Measurements from ENCODE around the gene RASL12. TPM values are rescaled to one million over a fixed set of nuclear protein-coding genes. Genes with fewer than 3 reads are reported as not detected.

RASL12 gene
- polyA plus RNA-seq, 1 experiment, result 11.4 TPM

GRCh38 chr15:65081758-65082157, 14.0 kb upstream of the RASL12 start:
- ChIA-PET POLR2A (interaction anchor here (2.1 kb wide), 1 partner anchor 27 kb away, joined by 6 read pairs; no protein-coding TSS in a partner anchor), CTCF (interaction anchor here (0.6 to 6.6 kb wide), 4 partner anchors 15 to 47 kb away, joined by 3 to 83 read pairs (median 22); no protein-coding TSS in a partner anchor)

GRCh38 chr15:65081270-65081669, 13.5 kb upstream of the RASL12 start:
- TF ChIP-seq CTCF (IDR thresholded peaks at IDR 0.05; ENCODE audit: low read depth, low read length), result no peak
- Histone ChIP-seq H3K4me3 (ENCODE audit: low read depth, low read length) (no peak overlapping the region), H3K27ac (ENCODE audit: low read depth, low read length) (no peak overlapping the region), H3K27me3 (ENCODE audit: control insufficient read depth, insufficient read depth, low read length) (peaks cover 31% of the 10 kb centered on the region), H3K9me3 (ENCODE audit: control insufficient read depth, insufficient read depth, low read length) (peaks cover 12% of the 10 kb centered on the region; the same call in 1 of the 2 replicates)
- ChIA-PET CTCF (interaction anchor here (0.6 to 4.5 kb wide), 4 partner anchors 15 to 86 kb away, joined by 3 to 83 read pairs (median 4); no protein-coding TSS in a partner anchor), POLR2A (no interaction called here)
- no peak for DNase-seq (ENCODE audit: low read depth, low spot score)

More at GRCh38 chr15:65081758-65082157, 14.0 kb upstream of the RASL12 start:
- TF ChIP-seq CTCF (IDR thresholded peaks at IDR 0.05; ENCODE audit: low read depth, low read length), result no peak
- H3K4me3 ChIP-seq (ENCODE audit: low read depth, low read length), result no peak overlapping the region
- H3K27ac ChIP-seq (ENCODE audit: low read depth, low read length), result no peak overlapping the region
- H3K9me3 ChIP-seq (ENCODE audit: control insufficient read depth, insufficient read depth, low read length), result peaks cover 9% of the 10 kb centered on the region; the same call in 1 of the 2 replicates
- H3K27me3 ChIP-seq (ENCODE audit: control insufficient read depth, insufficient read depth, low read length), result peaks cover 31% of the 10 kb centered on the region
- no peak for DNase-seq (ENCODE audit: low read depth, low spot score)

GRCh38 chr15:65079580-65079979, 11.8 kb upstream of the RASL12 start:
- peaks cover 12% of the 10 kb centered on the region; the same call in 1 of the 2 replicates for H3K9me3 ChIP-seq (ENCODE audit: control insufficient read depth, insufficient read depth, low read length)
- peaks cover 24% of the 10 kb centered on the region for H3K27me3 ChIP-seq (ENCODE audit: control insufficient read depth, insufficient read depth, low read length)
- DNase-seq (ENCODE audit: low read depth, low spot score), result no peak
- ChIA-PET POLR2A (interaction anchor here (0.5 to 1.8 kb wide), 3 partner anchors 10 to 437 kb away, joined by 3 to 6 read pairs (median 3); no protein-coding TSS in a partner anchor), CTCF (interaction anchor here (0.7 to 3.0 kb wide), 4 partner anchors 22 to 82 kb away, joined by 3 to 33 read pairs (median 12); no protein-coding TSS in a partner anchor)
- TF ChIP-seq CTCF (IDR thresholded peaks at IDR 0.05; ENCODE audit: low read depth, low read length), result no peak
- H3K4me3 ChIP-seq (ENCODE audit: low read depth, low read length), result no peak overlapping the region
- no peak overlapping the region for H3K27ac ChIP-seq (ENCODE audit: low read depth, low read length)

- peaks cover 23% of the 10 kb centered on the region for H3K27me3 ChIP-seq (ENCODE audit: control insufficient read depth, insufficient read depth, low read length)
- peaks cover 12% of the 10 kb centered on the region; the same call in 1 of the 2 replicates for H3K9me3 ChIP-seq (ENCODE audit: control insufficient read depth, insufficient read depth, low read length)
- H3K4me3 ChIP-seq (ENCODE audit: low read depth, low read length), result no peak overlapping the region
- no peak overlapping the region for H3K27ac ChIP-seq (ENCODE audit: low read depth, low read length)
- POLR2A ChIA-PET, result interaction anchor here (1.8 kb wide), 1 partner anchor 8 kb away, joined by 6 read pairs; no protein-coding TSS in a partner anchor
- CTCF ChIA-PET, result interaction anchor here (0.5 to 3.0 kb wide), 5 partner anchors 9 to 196 kb away, joined by 5 to 33 read pairs (median 13); partner anchors contain the start of gene RASL12
- TF ChIP-seq CTCF (IDR thresholded peaks at IDR 0.05; ENCODE audit: low read depth, low read length), result peak; percentile 56
- DNase-seq (ENCODE audit: low read depth, low spot score), result no peak
Measured at GRCh38 chr15:65077981-65078352, 10.2 kb upstream of the RASL12 start.

GRCh38 chr15:65077291-65077980, 9.6 kb upstream of the RASL12 start:
- ChIA-PET CTCF (interaction anchor here (1.7 to 3.0 kb wide), 4 partner anchors 8 to 44 kb away, joined by 7 to 33 read pairs (median 16); partner anchors contain the start of gene RASL12), POLR2A (no interaction called here)
- peaks cover 23% of the 10 kb centered on the region for H3K27me3 ChIP-seq (ENCODE audit: control insufficient read depth, insufficient read depth, low read length)

More at GRCh38 chr15:65077291-65077980, 9.6 kb upstream of the RASL12 start:
- DNase-seq (ENCODE audit: low read depth, low spot score), result no peak
- Histone ChIP-seq H3K4me3 (ENCODE audit: low read depth, low read length) (no peak overlapping the region), H3K9me3 (ENCODE audit: control insufficient read depth, insufficient read depth, low read length) (peaks cover 12% of the 10 kb centered on the region; the same call in 1 of the 2 replicates), H3K27ac (ENCODE audit: low read depth, low read length) (no peak overlapping the region)
- TF ChIP-seq CTCF (IDR thresholded peaks at IDR 0.05; ENCODE audit: low read depth, low read length), result no peak
